Measurements from ENCODE around the gene PAOX. TPM values are rescaled to one million over a fixed set of nuclear protein-coding genes. Genes with fewer than 3 reads are reported as not detected.
"Not testable (repeated sequence)": the region's sequence is repeated elsewhere in the genome, so short reads cannot be mapped to it uniquely, and the experiment has no call there.

PAOX gene
- total RNA-seq, 1 donor from 2014 or later: 7.8 TPM

DNA sequence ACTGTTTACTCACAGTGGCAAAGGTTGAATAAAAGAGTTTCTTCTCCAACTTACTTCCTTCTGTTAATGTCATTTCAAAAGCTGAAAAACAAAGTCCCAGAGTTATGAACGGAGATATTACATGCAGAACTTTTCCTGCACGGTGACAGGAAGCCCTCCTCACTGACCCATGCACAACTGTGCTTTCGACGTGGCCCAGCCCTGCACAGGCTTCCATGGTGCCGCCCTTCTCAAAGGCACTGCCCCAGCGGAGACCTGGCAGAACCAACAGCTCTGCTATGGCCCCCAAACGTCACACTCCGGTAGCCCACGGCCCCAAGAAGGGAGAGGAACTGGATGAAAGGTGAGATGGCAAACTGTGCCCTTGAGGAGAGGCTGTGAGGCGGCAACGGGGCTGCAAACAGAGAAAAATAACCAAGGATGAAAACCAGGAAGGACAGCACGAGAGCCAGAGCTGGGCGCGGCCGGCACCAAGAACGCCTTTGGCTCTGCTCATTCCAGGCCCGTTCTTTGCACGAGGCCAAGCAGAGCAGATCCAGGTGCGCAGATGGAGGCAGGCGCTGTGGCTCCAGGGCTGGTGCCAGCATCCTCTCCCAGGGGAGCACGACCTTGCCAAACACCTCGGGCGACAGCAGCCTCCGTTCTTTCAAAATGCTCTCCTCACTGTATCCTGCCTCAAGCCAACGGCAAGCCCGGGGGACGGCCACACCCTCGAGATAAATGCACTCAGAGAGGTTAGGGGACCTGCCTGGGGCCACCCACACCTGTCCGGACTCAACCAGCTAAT is 14.2 kb upstream of the PAOX start:
- no peak for DNase-seq (ENCODE audit: low read depth)

GRCh38 chr10:133365461-133366129 is 13.5 kb upstream of the PAOX start:
- no peak for DNase-seq (ENCODE audit: low read depth)

GRCh38 chr10:133366130-133366478 is 13.0 kb upstream of the PAOX start:
- no peak for DNase-seq (ENCODE audit: low read depth)

DNA sequence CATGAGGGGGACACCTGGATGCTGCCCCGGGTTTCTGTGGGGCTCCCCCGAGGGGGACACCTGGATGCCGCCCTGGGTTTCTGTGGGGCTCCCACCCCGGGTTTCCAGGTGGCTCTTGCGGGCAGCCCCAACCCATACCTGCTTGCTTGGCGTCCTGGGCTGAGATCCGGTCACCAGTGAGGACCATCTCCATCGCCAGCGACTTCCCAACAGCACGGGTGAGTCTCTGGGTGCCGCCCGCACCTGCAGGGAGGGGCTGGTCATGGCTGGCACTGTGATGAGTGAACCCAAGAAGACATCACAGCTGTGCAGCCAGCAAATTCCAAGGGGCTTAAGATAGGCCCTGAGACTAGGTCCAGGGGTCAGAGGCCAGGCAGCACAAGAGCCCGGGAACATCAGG is 12.3 kb upstream of the PAOX start:
- DNase-seq (ENCODE audit: low read depth): no peak

DNA sequence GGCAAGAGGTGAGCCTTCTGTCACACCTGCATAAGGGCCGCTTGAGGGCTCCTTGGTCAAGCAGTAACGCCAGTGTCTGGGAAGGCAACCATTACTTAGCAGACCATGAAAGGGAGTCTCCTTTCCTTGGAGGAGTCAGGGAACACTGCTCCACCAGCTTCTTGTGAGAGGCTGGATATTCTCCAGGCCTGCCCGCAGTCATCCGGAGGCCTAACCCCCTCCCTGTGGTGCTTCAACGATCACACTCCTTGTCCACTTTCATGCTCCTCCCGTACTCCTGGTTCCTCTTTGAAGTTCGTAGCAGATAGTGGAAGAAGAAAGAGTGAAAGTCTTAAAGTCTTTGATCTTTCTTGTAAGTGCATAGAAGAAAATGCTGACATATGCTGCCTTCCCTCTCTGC is 11.6 kb upstream of the PAOX start:
- DNase-seq (ENCODE audit: low read depth): not testable (repeated sequence)

GRCh38 chr10:133368153-133368552 is 10.9 kb upstream of the PAOX start:
- no peak for DNase-seq (ENCODE audit: low read depth)

DNA sequence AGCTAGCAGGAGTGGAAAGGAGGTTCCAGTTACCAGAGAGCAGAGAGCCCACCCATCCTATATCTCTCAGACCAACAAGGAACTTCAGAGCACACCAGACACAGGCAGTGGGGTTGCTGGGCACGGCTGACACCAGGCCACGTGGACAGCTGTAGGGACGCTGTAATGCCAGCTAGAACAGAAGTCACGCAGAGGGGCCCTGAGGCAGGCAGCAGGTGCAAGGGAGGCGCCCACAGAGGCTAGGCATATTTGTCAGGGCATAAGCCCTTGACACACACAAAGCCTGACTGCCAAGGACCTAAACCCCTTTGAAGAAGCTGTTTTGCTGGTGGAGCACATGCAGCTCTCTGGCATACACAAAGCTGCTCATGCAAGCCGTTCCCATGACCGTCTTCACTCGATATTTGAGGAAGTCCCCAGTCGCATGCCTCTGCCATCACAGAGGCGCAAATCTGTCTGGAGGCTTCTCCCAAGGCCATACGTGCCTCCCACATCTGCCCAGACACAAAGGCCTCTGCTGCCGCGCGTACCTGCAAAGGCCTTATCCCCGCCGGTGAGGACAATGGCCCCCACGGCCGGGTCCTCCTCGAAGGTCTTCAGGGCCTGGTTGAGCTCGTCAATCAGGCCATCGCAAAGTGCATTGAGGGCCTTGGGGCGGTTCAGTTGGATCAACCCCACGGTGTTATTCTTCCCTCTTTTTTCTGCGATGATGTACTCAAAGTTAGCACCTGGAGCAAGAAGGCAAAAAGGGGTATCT is 8.9 kb upstream of the PAOX start:
- DNase-seq (ENCODE audit: low read depth): no peak

GRCh38 chr10:133372507-133372906 is 6.6 kb upstream of the PAOX start:
- DNase-seq (ENCODE audit: low read depth): no peak

DNA sequence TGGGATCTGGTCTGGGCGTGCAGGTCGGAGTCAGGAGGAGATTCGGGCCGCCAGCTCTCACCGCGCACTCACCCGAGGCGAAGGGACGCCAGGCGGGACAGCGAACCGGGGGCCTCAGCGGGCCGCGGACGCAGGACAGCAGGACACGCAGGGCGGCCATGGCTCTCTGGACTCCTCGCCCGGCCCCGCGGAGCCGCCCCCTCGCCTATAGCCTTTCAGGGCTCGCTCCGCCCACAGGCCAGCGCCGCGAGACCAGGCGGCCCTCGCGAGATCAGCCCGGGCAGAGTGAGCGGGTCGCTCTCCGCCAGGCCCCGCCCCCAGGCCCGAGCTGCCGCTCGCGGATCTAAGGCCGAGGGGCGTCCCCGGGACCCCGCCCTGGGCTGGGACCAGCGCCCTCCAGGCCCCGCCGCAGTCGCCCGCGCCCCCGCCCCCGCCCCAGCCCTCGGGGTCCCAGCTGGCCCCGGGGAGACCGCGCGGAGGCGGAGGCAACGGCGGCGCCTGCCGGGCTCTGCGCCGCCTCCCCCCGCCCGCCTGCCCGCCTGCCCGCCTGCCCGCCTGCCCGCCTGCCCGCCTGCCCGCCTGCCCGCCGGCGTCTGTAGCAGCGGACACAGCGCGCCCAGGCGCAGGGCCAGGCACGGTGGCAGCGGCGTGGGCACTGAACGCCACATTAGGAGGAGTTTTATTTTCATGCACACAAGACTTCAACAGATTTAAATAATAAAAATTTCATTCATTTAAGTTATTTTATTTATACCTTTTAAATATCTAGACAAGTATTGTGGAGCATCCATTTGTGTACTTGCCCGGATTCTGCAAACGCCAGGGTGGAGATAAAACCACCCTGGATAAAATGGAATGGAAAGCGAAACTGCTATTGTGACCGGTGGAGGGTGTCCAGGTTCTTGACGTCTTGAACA is 5.6 kb upstream of the PAOX start, which contains the start of gene ECHS1:
Gene ECHS1 (minus strand): TSS at position 181 of the 917 bp plus-strand sequence. CDS start 21 bp downstream, at position 160.
- DNase-seq (ENCODE audit: low read depth): peak; percentile 66

- DNase-seq (ENCODE audit: low read depth): no peak
Measured at GRCh38 chr10:133375357-133376115, 3.5 kb upstream of the PAOX start.

DNA sequence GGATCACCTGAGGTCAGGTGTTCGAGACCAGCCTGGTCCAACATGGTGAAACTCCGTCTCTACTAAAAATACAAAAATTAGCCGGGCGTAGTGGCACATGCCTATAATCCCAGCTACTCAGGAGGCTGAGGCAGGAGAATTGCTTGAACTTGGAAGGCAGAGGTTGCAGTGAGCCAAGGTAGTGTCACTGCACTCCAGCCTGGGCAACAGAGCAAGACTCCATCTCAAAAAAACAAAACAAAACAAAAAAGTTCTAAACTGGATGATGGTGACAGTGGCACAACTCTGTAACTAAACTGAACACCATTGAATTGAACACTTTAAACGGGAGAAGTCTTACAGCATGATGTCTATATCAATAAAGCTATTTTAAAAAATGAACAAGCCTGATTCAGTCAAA is 2.9 kb upstream of the PAOX start:
- not testable (repeated sequence) for DNase-seq (ENCODE audit: low read depth)

DNA sequence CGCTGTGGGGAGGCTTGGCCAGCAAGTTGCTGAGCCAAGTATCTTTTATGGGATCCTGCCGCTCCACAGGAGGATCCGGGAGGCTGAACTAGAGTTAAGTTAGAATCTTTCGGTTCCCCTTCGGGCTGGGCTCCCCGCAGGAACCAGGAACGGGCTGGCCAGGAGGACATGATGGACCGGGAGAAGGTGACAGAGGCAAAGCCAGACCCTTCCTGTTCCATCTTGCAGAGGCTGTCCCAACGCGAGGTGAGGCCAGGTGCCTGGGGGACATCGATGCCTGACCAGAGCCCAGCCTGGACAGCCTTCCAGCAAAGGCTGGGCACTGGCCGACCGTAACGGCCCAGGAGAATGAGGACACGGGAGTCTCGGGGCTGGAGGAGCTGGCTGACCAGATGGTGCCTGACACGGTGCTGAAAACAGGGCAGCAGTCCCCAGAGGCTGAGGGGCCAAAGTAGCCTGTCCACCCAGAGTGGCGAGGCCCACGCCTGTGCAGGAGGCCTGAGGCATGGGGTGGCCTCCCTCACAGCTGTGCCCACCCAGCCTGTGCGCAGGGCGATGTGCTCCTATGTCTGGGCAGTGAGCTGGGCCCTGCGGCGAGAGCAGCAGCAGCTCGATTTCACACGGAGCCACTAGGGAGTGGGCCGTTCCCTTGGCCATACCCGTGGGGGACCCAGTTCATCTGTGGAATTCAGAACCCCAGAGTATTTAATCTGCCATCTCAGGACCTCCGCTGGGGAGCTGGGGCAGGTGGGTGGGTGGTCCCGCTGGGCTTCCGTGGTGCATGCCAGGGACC is 1.8 kb upstream of the PAOX start:
- no peak for DNase-seq (ENCODE audit: low read depth)

GRCh38 chr10:133377818-133378250 is 1.2 kb upstream of the PAOX start:
- no peak for DNase-seq (ENCODE audit: low read depth)

GRCh38 chr10:133378251-133379096 is 588 bp upstream of the PAOX start:
- DNase-seq (ENCODE audit: low read depth): no peak

DNA sequence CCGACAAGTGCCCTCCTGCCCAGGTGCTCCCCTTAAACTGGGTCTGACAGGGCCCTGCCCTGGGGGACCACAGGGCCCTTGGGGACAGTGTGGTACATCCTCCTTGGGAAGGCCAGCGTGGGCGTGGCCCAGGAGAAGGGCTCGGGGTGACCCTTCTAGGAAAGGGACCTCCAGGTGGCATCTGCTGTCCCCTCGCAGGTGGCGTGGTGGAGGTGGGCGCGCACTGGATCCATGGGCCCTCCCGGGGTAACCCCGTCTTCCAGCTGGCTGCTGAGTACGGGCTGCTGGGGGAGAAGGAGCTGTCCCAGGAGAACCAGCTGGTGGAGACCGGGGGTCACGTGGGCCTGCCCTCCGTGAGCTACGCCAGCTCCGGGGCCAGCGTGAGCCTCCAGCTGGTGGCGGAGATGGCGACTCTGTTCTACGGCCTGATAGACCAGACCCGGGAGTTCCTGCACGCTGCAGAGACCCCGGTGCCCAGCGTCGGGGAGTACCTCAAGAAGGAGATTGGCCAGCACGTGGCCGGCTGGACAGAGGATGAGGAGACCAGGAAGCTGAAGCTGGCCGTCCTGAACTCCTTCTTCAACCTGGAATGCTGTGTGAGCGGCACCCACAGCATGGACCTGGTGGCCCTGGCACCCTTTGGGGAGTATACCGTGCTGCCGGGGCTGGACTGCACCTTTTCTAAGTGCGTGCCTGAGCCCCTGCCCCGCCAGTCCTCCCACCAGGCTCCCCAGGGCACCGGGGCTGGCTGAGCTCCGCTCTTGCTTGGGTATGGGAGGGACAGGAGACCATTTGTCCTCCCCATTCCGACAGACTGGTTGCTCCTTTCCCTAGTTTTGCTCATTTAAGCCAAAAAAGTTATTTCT is 972 bp downstream of the PAOX start:
- DNase-seq (ENCODE audit: low read depth): no peak

GRCh38 chr10:133381036-133381435 is 2.0 kb downstream of the PAOX start:
- DNase-seq (ENCODE audit: low read depth): no peak

DNA sequence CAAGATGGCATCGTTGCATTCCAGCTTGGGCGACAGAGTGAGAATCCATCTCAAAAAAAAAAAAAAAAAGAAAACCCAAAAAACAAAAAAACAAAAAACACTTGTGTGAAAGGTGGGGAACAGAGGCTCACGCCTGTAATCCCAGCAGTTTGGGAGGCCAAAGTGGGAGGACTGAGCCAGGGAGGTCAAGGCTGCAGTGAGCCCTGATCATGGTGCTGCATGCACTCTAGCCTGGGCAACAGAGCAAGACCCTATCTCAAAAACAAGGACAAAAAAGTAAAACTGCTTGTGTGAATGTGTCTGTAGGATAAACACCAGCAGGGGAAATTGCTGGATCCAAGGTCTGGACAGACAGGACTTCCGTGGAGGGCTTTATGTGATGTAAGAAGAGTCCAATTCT is 4.5 kb downstream of the PAOX start:
- DNase-seq (ENCODE audit: low read depth): no peak

GRCh38 chr10:133384071-133384470 is 5.0 kb downstream of the PAOX start:
- DNase-seq (ENCODE audit: low read depth): no peak
